ENCODE measurements around the gene MATN1.
"Not testable (repeated sequence)": the region's sequence is repeated elsewhere in the genome, so short reads cannot be mapped to it uniquely, and the experiment has no call there.

Gene MATN1

GRCh38 chr1:30700528-30701257, 22.7 kb downstream of the MATN1 start:
- DNase-seq (ENCODE audit: extremely low read depth in 1 of 2, low read depth in 1 of 2) = no peak

- DNase-seq (ENCODE audit: extremely low read depth in 1 of 2, low read depth in 1 of 2) = no peak
Observed at GRCh38 chr1:30699762-30700161, 23.6 kb downstream of the MATN1 start.

DNA sequence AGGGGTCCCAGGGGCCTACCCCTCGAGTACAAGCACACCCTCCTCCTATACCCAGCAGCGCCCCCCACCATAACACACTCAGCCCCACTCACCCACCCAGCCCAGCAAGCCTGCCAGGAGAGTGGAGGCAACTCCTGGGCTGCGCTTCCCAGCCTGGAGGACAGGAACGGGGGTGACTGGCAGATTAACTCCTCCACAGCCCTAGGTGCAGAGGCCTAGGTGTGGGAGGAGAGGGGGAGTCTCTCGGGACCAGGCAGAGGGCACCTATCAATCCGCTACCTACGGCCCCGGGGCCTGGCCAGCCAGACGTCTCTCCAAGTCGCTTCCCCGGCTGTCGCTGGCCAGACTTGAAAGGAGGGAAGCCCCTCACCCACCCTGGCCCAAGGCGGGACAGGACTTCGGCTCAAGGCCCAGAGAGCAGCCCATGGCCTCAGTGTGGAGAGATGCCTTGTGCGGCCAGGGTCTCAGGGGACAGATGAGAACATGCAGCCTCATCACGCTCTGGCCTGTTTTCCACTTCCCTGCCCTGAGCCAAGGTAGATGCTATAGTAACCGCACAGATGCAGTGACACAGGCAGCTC, 24.9 kb downstream of the MATN1 start:
- no peak for DNase-seq (ENCODE audit: extremely low read depth in 1 of 2, low read depth in 1 of 2)

GRCh38 chr1:30697571-30698376, 25.6 kb downstream of the MATN1 start:
- no peak for DNase-seq (ENCODE audit: extremely low read depth in 1 of 2, low read depth in 1 of 2)

GRCh38 chr1:30696831-30697230, 26.6 kb downstream of the MATN1 start:
- no peak for DNase-seq (ENCODE audit: extremely low read depth in 1 of 2, low read depth in 1 of 2)

- no peak for DNase-seq (ENCODE audit: extremely low read depth in 1 of 2, low read depth in 1 of 2)
Observed at GRCh38 chr1:30695439-30695841, 27.9 kb downstream of the MATN1 start.

GRCh38 chr1:30694280-30695175, 28.9 kb downstream of the MATN1 start:
- no peak for DNase-seq (ENCODE audit: extremely low read depth in 1 of 2, low read depth in 1 of 2)

- no peak for DNase-seq (ENCODE audit: extremely low read depth in 1 of 2, low read depth in 1 of 2)
Observed at GRCh38 chr1:30693822-30694221, 29.6 kb downstream of the MATN1 start.

- DNase-seq (ENCODE audit: extremely low read depth in 1 of 2, low read depth in 1 of 2) = no peak
Observed at GRCh38 chr1:30693366-30693765, 30.0 kb downstream of the MATN1 start.

DNA sequence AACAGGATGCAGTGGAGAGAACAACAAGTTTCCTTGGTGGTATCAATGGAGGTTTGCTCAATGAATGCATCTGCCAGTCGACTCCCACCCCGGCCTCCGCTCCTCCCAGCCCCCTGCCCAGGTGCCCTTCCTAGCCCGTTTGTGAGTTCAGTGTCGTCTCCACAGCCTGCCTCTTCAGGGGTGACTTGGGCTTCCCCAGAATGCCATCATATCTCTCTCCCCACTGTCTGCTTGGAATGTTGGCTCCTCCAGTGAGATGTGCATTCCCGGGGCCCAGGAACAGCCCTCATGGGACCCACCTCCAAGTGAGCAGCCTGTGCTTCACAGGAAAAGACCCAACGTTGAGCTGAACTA, 30.5 kb downstream of the MATN1 start:
- no peak for DNase-seq (ENCODE audit: extremely low read depth in 1 of 2, low read depth in 1 of 2)

DNA sequence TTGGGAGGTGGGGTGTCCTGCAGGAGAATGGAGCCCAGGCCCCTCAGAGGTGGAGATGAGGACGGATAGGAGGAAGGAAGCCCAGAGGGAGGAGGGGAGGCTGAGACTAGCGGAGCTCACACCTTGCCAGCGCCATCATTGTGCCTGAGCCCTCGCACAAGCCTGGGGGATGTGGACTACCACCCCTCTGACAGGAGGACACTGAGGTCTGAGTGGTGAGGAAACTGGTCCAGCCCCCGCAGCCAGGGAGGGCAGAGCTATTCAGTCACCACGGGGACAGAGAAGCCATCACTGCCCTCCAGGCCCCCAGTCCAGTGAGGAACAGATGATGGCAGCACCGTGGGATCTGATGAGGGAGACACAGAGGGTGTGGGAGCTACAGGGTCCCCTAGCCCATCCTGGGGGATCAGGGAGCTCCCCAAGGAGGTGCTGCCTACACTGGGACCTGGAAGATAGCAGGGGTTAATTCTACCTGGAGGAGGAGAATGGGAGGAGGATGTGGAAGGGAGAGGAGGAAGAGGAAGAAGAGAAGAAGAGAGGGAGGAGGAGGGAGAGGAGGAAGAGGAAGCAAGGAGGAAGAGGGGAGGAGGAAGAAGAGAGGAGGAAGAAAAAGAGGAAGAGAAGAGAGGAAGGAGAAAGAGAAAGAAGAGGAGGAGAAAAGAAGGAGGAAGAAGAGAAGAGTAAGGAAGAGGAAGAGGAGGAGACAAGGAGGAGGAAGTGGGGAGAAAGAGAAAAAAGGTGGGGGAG, 31.0 kb downstream of the MATN1 start:
- no peak for DNase-seq (ENCODE audit: extremely low read depth in 1 of 2, low read depth in 1 of 2)

- DNase-seq (ENCODE audit: extremely low read depth in 1 of 2, low read depth in 1 of 2) = no peak
Observed at GRCh38 chr1:30691480-30691879, 31.9 kb downstream of the MATN1 start.

- DNase-seq (ENCODE audit: extremely low read depth in 1 of 2, low read depth in 1 of 2) = no peak
Observed at GRCh38 chr1:30689901-30690645, 33.3 kb downstream of the MATN1 start.

DNA sequence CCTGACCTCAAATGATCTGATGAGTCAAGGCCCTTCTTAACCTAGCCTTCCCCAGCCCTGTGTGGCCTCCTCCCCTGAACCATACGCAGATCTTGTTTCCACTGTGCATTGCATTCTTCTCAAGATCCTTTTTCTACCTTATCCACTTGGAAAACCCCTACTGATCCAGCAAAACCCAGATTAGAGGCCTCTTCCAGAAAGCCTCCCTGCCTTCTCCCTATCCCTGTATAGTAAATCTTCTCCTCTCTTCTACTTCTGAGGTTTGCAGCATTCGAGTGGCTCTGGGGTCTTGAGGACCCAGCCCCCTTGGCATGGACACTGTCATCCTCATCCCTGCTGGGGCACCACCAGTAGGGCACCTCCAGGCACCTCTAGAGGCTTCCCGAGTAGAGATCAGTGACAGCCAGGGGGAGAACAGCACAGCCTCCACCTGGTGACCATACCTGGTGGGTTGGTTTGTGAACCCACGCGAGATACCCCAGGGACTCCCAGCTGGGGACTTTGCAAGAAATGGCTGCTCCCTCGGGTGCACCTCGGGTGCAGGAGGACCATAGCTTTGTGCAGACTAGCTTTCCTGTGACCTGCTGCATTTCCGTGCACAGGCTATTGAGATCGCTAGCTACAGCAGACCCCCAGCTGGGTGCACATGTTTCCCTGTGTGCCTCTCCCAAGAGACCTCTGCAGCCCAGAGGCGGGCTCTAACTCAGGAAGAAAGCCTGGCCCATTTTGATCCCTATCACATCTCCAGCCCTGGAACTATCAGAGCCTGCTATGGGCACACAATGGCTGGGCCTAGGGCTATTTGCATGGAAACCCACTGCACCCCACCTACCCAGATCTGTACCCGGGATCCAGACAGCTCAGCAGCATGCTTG, 34.2 kb downstream of the MATN1 start:
- no peak for DNase-seq (ENCODE audit: extremely low read depth in 1 of 2, low read depth in 1 of 2)

GRCh38 chr1:30688516-30688915, 34.9 kb downstream of the MATN1 start:
- not testable (repeated sequence) for DNase-seq (ENCODE audit: extremely low read depth in 1 of 2, low read depth in 1 of 2)

DNA sequence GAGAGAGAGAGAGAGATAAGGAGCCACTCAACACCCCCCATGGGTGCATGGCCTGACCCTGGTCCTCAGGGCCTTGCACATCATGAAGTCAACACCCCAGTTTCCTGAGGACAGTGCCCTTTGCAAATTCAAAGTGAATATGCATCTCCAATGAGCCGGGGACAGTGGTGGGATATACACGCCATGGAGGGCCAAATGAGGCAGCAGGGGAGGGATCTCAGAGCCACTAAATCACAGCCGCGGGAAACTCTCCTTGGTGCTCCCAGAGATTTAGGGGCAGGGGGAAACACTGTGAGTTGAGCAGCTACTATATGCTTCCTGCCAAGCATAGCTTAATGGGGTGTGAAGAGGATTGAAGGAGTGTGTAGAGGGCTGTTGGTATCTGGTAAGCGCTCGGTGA, 35.5 kb downstream of the MATN1 start:
- DNase-seq (ENCODE audit: extremely low read depth in 1 of 2, low read depth in 1 of 2) = no peak

DNA sequence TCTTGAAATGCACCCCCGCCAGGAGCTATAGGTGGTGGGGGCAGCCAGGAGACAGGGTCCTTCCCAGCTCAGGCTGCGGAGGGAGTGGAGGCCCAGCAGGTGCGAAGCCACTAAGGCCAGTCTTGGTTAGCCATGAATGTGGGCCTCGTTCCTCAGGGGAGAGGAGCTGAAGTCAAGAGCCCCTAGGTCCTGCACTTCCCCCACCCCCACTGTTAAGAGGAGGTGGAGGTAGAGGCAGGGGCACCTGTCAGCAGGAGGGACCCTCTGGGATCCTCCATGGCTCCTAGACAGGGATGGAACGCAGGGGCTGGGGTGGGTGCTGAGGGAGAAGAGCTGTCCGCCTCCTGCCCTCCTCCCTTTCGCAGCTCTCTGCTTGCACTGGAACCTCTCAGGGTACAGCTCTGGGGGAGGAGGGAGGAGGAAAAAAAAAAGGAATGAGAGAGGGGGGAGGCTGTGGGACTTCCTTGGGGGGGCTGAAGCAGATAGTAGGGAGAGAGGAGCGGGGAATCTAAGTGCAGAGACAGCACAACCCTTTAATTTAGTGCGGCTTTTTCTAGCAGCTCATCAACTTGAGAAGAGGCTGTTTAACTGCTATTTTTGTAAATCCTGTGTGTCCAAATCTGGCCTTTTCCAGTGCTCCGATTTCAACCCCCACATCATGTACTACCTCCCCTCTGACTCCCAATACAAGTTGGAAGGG, 37.0 kb downstream of the MATN1 start:
- DNase-seq (ENCODE audit: extremely low read depth in 1 of 2, low read depth in 1 of 2) = no peak

- DNase-seq (ENCODE audit: extremely low read depth in 1 of 2, low read depth in 1 of 2) = no peak
Observed at GRCh38 chr1:30685796-30686165, 37.6 kb downstream of the MATN1 start.

All from stimulated activated CD8-positive, alpha-beta memory T cell treated with anti-CD3 and anti-CD28 coated beads, Interleukin-7, amount 100 ng/mL, for 48 hours (primary cell).